GM18519 (cell line): Measurements from ENCODE around the gene CCDC194.

Experiments used
- ATAC-seq: cut with Tn5 transposase; IDR thresholded peaks from one replicate; pipeline ENCODE4 v1.9.1; 2021; ENCODE audit warnings: mild to moderate bottlenecking, moderate library complexity; ENCODE audit not compliant: unreplicated experiment, low FRiP score

Gene CCDC194

GRCh38 chr19:17406046-17406886 is 12.3 kb upstream of the CCDC194 start:
- no peak for ATAC-seq

- ATAC-seq: no peak
These were observed 11.5 kb upstream of the CCDC194 start, which contains the start of gene BST2 for GRCh38 chr19:17405250-17406045. Gene BST2, minus strand, starts transcription at chr19:17405630. Its CDS starts 55 bp downstream, at chr19:17405575.

DNA sequence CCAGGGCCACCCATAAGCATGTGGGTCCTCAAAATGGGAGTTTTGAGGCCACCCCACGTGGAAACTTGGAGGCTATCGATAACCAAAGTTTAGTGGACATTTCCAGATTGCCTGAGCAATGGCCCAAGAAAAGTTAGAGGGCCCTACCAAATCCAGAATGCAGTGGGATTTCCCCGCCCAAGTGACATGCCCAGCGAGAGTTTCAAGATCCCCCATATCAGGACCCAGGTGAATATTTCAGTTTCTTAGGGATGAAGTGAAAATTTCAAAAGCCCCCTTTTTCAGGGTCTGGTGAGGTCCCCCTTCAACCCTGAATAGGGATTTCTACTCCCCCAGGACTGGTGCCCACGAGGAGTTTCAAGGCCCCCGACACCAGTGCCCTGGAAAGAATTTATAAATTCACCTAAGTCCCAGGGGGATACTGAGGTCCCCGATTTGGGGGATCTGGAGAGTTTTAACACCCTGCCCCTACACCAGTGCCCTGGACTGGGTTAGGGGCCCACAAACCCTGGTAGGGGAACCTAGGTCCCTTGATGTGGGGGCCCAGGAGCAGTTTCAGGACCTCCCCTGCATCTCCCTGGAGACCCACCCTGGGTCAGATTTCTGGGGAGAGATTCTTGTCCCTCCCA is 10.7 kb upstream of the CCDC194 start:
- no peak for ATAC-seq

DNA sequence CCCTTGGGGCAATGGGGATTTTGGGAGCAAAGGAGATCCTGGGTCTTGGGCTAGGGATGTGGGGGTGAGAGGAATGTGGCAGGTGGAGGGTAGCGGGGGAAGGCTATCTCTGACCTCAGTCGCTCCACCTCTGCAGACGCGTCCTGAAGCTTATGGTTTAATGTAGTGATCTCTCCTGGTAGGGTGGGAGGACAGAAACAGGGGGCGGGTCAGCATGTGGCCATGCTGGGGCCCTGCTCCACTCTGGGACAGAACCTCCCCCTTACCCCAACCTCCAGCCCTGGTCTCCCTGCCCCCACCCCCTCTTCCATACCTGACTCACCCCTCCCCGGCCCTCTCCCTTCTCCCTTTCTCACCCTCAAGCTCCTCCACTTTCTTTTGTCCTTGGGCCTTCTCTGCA is 10.0 kb upstream of the CCDC194 start:
- ATAC-seq: no peak

GRCh38 chr19:17402982-17403855 is 9.2 kb upstream of the CCDC194 start:
- no peak for ATAC-seq

- no peak for ATAC-seq
These were observed 7.6 kb upstream of the CCDC194 start for GRCh38 chr19:17401628-17402027.

GRCh38 chr19:17398902-17399527 is 5.0 kb upstream of the CCDC194 start:
- ATAC-seq: no peak

- no peak for ATAC-seq
These were observed 957 bp upstream of the CCDC194 start for GRCh38 chr19:17394891-17395415.

DNA sequence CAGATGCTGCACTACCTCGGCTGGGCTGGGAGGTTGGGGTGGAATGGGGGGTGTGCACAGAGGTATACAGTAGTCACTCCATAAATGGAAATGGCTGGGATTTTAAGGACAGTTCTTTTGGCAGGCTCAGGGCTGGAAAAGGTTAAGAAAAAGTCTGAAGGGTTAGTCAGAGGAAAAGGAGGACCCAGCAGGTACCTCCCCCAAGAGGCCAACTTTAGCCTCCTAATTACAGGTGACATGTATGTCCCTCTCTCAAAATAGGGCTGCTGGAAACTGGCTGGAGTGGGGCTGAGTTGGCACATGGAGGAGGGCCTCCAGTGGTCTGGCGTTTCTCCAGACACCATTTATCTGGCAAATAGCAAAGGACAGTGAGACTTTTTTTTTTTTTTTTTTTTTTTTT is 994 bp downstream of the CCDC194 start:
- ATAC-seq: no peak

- ATAC-seq: no peak
These were observed 2.4 kb downstream of the CCDC194 start for GRCh38 chr19:17391371-17392151.

DNA sequence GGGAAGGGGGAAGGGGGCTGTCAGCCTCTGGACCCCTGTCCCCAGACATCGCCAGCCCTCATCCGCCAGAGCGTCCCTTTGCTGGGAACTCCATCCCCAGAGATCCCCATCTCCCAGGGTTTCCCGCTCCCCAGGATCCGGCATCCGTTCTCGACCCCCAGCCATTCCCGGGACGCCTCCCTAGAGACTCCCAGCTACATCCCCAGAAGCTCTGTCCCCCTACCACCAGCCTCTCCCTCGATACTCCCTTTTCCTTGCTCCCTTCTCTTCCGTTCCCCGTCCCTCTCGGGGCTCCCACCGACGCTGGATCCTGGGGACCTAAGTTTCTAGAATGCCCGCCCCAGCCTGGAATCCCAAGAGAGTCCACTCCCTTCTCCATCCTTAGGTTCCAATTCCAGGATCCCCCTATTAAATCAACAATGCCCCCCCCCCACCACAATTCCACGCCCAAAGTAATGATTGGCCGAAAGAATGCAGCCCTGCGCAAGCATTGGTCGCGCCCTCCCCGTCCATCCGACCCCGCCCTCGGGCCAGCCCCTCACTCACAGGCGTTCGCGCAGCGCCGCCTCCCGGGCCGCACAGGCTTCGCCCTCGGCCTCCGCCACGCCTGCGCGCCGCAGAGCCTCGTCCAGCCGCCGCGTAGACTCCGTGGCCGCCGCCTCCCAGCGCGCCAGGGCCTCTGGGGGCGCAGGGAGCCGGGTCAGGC is 3.2 kb downstream of the CCDC194 start:
- peak; percentile 79 for ATAC-seq

- ATAC-seq: no peak
These were observed 3.9 kb downstream of the CCDC194 start for GRCh38 chr19:17389957-17390664.

- ATAC-seq: no peak
These were observed 4.7 kb downstream of the CCDC194 start for GRCh38 chr19:17389288-17389687.

- ATAC-seq: no peak
These were observed 8.0 kb downstream of the CCDC194 start for GRCh38 chr19:17385878-17386611.

GRCh38 chr19:17380426-17381138 is 13.4 kb downstream of the CCDC194 start:
- no peak for ATAC-seq

DNA sequence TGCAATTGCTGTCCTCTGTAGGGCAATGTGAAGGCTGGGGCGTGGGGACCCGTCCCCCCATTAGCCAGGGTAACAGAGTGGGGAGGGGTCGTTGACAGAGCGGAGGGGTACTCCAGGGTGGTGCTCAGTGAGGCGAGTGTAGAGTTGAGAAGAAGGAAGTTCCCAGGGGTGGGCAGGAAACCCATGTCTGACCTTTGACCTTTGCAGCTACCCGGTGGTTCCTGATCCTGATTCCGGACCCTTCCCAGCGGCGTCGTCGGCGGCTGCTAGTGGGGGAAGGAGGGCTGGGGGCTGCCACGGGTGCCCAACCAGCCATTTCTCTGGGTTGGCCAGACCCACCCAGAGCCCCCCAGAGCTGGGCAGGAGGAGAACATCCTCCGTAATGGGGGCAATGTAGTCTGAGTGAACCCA is 14.8 kb downstream of the CCDC194 start:
- ATAC-seq: no peak
